GM12878 (cell line): Measurements from ENCODE around the gene CRYL1. TPM values are rescaled to one million over a fixed set of nuclear protein-coding genes. Genes with fewer than 3 reads are reported as not detected.

Experiments
- ATAC-seq: fragments of 200-7000 bp; cut with Tn5 transposase; 3 replicates; pipeline ENCODE4 v1.9.1; 2020; ENCODE audit warnings: mild to moderate bottlenecking, moderate library complexity
- BruUV-seq: library from RNA; stranded (reverse); fragments of 400-500 nt; replicated peaks from 2 replicates; lab custom pipeline; 2021; lab: Mats Ljungman, UMichigan
- CTCF ChIA-PET: fragments of 300-600 bp; sonication (Branson Sonifier 250); formaldehyde crosslinking; extraction: SDS; loops from one replicate; lab custom pipeline; 2021; ENCODE audit warnings: inconsistent platforms; lab: Yijun Ruan, JAX
- POLR2A ChIA-PET: fragments of 350-600 bp; formaldehyde crosslinking; extraction: SDS; loops from one replicate; lab custom pipeline; 2021; ENCODE audit warnings: inconsistent platforms; lab: Charles Lee
- RAD21 ChIA-PET: fragments of 300-600 bp; sonication (Branson Sonifier 250); formaldehyde crosslinking; loops from one replicate; lab custom pipeline; 2023; ENCODE audit warnings: antibody characterized with exemption; ENCODE audit not compliant: unreplicated experiment; lab: Charles Lee
- SMC1A ChIA-PET: fragments of 300-600 bp; sonication (Branson Sonifier 250); formaldehyde crosslinking; loops from one replicate; lab custom pipeline; 2023; ENCODE audit not compliant: unreplicated experiment, uncharacterized antibody; lab: Charles Lee
- DNase-seq: peaks from one replicate; pipeline ENCODE4 v3.0.0-alpha.2; 2011; ENCODE audit warnings: low read depth, low spot score
- FAIRE-seq: peaks from 3 replicates; lab custom pipeline; 2011; peaks lifted over from hg19 to GRCh38; lab: Jason Lieb, UNC
- H2AFZ ChIP-seq: 2 replicates; pipeline ENCODE4 v1.6.0; 2011; ENCODE audit warnings: low read depth, low read length, control low read depth; ENCODE audit not compliant: control insufficient read depth
- H3K27ac ChIP-seq: 2 replicates; pipeline ENCODE4 v1.5.1; 2011; ENCODE audit warnings: control low read depth; ENCODE audit not compliant: control insufficient read depth, insufficient read depth
- H3K27me3 ChIP-seq, 2 experiments: replicated peaks in 1 of 2; 2 replicates each; pipeline versions ENCODE4 v1.6.0 to v1.6.1; 2011; ENCODE audit warnings: low read length in 1 of 2; ENCODE audit not compliant: control insufficient read depth in 2 of 2, insufficient read depth in 2 of 2
- H3K36me3 ChIP-seq, 2 experiments: 2 replicates each; pipeline ENCODE4 v1.5.1; 2011; ENCODE audit warnings: low read length in 1 of 2; ENCODE audit not compliant: control insufficient read depth in 2 of 2, insufficient read depth in 2 of 2
- H3K4me1 ChIP-seq: 2 replicates; pipeline ENCODE4 v1.6.1; 2011; ENCODE audit warnings: mild to moderate bottlenecking, low read length, moderate library complexity, mixed read lengths; ENCODE audit not compliant: control insufficient read depth, insufficient read depth
- H3K4me2 ChIP-seq: 2 replicates; pipeline ENCODE4 v1.6.0; 2011; ENCODE audit warnings: control low read depth; ENCODE audit not compliant: control insufficient read depth, insufficient read depth
- H3K4me3 ChIP-seq: fragments of 200-600 bp; sonication (generic); 2 replicates; pipeline ENCODE4 v1.5.1; 2016
- H3K79me2 ChIP-seq: 2 replicates; pipeline ENCODE4 v1.6.0; 2011; ENCODE audit warnings: low read length; ENCODE audit not compliant: control insufficient read depth, insufficient read depth
- H3K9ac ChIP-seq: 2 replicates; pipeline ENCODE4 v1.8.0; 2011; ENCODE audit warnings: low read length, control low read depth, mixed read lengths; ENCODE audit not compliant: control insufficient read depth, insufficient read depth
- H3K9me3 ChIP-seq: replicated peaks from 3 replicates; pipeline ENCODE4 v1.5.1; 2011; ENCODE audit warnings: mild to moderate bottlenecking, low read length; ENCODE audit not compliant: control insufficient read depth, insufficient read depth
- H4K20me1 ChIP-seq: 2 replicates; pipeline ENCODE4 v1.6.0; 2011; ENCODE audit not compliant: control insufficient read depth, insufficient read depth
- BRCA1 ChIP-seq: IDR thresholded peaks from 2 replicates; pipeline ENCODE4 v1.6.1; 2011; ENCODE audit warnings: low read depth, low read length, improper control_type of control experiment
- CBX5 ChIP-seq: sonication (generic); IDR thresholded peaks from 2 replicates; pipeline ENCODE4 v1.6.1; 2016; ENCODE audit warnings: low read depth, moderate library complexity, mild to moderate bottlenecking, inconsistent platforms
- EZH2 ChIP-seq: IDR thresholded peaks from 2 replicates; pipeline ENCODE4 v1.6.1; 2012; ENCODE audit warnings: low read depth, mild to moderate bottlenecking, control low read depth, inconsistent platforms, low read length, borderline replicate concordance; ENCODE audit not compliant: control insufficient read depth
- GATAD2B ChIP-seq: fragments of 450-650 bp; conservative IDR thresholded peaks from 2 replicates; pipeline ENCODE4 v1.6.1; 2017; ENCODE audit warnings: low read depth, mild to moderate bottlenecking, moderate library complexity
- KLF5 ChIP-seq: fragments of 450-650 bp; IDR thresholded peaks from 2 replicates; pipeline ENCODE4 v1.6.1; 2014; ENCODE audit warnings: mild to moderate bottlenecking; ENCODE audit not compliant: partially characterized antibody
- MLLT1 ChIP-seq: fragments of 450-650 bp; IDR thresholded peaks from 2 replicates; pipeline ENCODE4 v1.6.1; 2016; ENCODE audit warnings: mild to moderate bottlenecking
- MXI1 ChIP-seq: fragments of 150-350 bp; IDR thresholded peaks from 2 replicates; pipeline ENCODE4 v1.6.1; 2011; ENCODE audit warnings: low read depth, mild to moderate bottlenecking, inconsistent platforms, low read length, improper control_type of control experiment
- RELA ChIP-seq: fragments of 450-650 bp; IDR thresholded peaks from 2 replicates; pipeline ENCODE4 v1.8.0; 2014; ENCODE audit warnings: borderline replicate concordance; ENCODE audit not compliant: partially characterized antibody
- SP1 ChIP-seq: IDR thresholded peaks from one replicate; pipeline ENCODE4 v1.6.1; 2011; ENCODE audit warnings: low read depth, low read length
- TAF1 ChIP-seq: IDR thresholded peaks from 2 replicates; pipeline ENCODE4 v1.6.1; 2011; ENCODE audit warnings: mild to moderate bottlenecking, low read depth, low read length, borderline replicate concordance
- WGBS: methylation state at CpG from one replicate; pipeline ENCODE4 v1.1.6; 2016; ENCODE audit warnings: low lambda C conversion rate; ENCODE audit not compliant: insufficient replicate concordance, insufficient coverage; ENCODE audit errors: missing lambda C conversion rate; 5-methylcytosine and 5-hydroxymethylcytosine counted together
- in situ Hi-C: fragments of 300-500 bp; cut with MboI; formaldehyde crosslinking; loops from 9 replicates; pipeline ENCODE4 v1.14.3; 2018; ENCODE audit warnings: mixed read lengths
- intact Hi-C: fragments of 100-400 bp; cut with micrococcal nuclease; formaldehyde crosslinking; loops from one replicate; pipeline ENCODE4 v1.14.2; 2022; ENCODE audit not compliant: unreplicated experiment
- polyA plus RNA-seq, 11 experiments: library from polyadenylated mRNA; depleted of rRNA in 4 of 11; unstranded in 6 of 11; stranded (reverse) in 5 of 11; fragments of >200 nt; fragmentation: Nextera tagmentation in 4 of 11; fragmentation: Illumina TruSeq in 1 of 11; extraction: Ambion mirVana in 4 of 11; extraction: Trizol in 1 of 11; gene quantifications; 1 replicate in 1 of 11; 2 replicates in 10 of 11; pipeline versions ENCODE4 v1.2.1 to v1.2.3, GENCODE V29; 2011 to 2016; ENCODE audit warnings: inconsistent platforms in 2 of 11, missing spikeins in 2 of 11, low read depth in 1 of 11
- total RNA-seq, 4 experiments: library from RNA; depleted of rRNA in 3 of 4; stranded (reverse); fragments of >200 nt in 3 of 4; fragmentation: Illumina TruSeq in 1 of 4; extraction: Trizol in 1 of 4; gene quantifications; 2 replicates each; pipeline versions ENCODE4 v1.2.1 to v1.2.3, GENCODE V29; 2013 to 2021

The CRYL1 gene
- total and polyA plus RNA-seq, 10 of the 15 experiments (the other 5 are each of a cell fraction or from before 2014, with no cell fraction given): 5.5 to 36.7 (median 12.2) TPM

GRCh38 chr13:20566468-20566897 is 40.8 kb upstream of the CRYL1 start:
- intact Hi-C loops (loop anchor here (2.0 kb wide), 1 partner anchor 40 kb away; no protein-coding TSS in a partner anchor), in situ Hi-C loops (no loop called here)
- H3K27ac ChIP-seq: peak overlapping the region; percentile 72
- DNase-seq: no peak
- H2AFZ ChIP-seq: peak overlapping the region; percentile 90
- no peaks in the 10 kb centered on the region for H3K79me2 ChIP-seq
- H3K4me3 ChIP-seq: peak overlapping the region; percentile 82
- H3K36me3 ChIP-seq: no peaks in the 10 kb centered on the region
- ATAC-seq: peak; percentile 81
- ChIA-PET RAD21 (no interaction called here), POLR2A (no interaction called here), CTCF (no interaction called here), SMC1A (no interaction called here)
- TF ChIP-seq MXI1 (no peak), MLLT1 (peak; percentile 69), GATAD2B (0 out of 2 replicates have a peak, but pooled peaks have one; percentile 14), RELA (no peak)
- no peaks in the 10 kb centered on the region for H3K27me3 ChIP-seq
- BruUV-seq: no TSS peak
- no peak for FAIRE-seq
- no peaks in the 10 kb centered on the region; the same call in 2 of the 3 replicates for H3K9me3 ChIP-seq
- H3K9ac ChIP-seq: peak overlapping the region; percentile 74
- peak overlapping the region; percentile 90 for H3K4me2 ChIP-seq
- no peaks in the 10 kb centered on the region; the same call in 1 of the 2 replicates for H3K4me1 ChIP-seq
- WGBS: under 1% methylated on average over 13 of the region's 21 CpGs
- no peaks in the 10 kb centered on the region for H4K20me1 ChIP-seq

GRCh38 chr13:20565115-20565736 is 39.6 kb upstream of the CRYL1 start:
- no peaks in the 10 kb centered on the region for H3K27me3 ChIP-seq
- no peak overlapping the region for H3K9ac ChIP-seq
- H3K79me2 ChIP-seq: no peaks in the 10 kb centered on the region
- POLR2A ChIA-PET: no interaction called here
- no peak for TF ChIP-seq BRCA1
- TF ChIP-seq EZH2: no peak
- TF ChIP-seq SP1: no peak
- peak; percentile 89; the same call in 1 of the 2 replicates for TF ChIP-seq CBX5
- TF ChIP-seq KLF5: peak; percentile 31
- no peak for TF ChIP-seq TAF1
- TF ChIP-seq, all 136 proteins: peak for 2
- Histone ChIP-seq H3K27ac (no peak overlapping the region), H4K20me1 (no peaks in the 10 kb centered on the region), H3K4me2 (no peak overlapping the region), H3K4me1 (no peaks in the 10 kb centered on the region; the same call in 1 of the 2 replicates), H3K9me3 (no peaks in the 10 kb centered on the region; the same call in 2 of the 3 replicates), H3K4me3 (no peak overlapping the region), H2AFZ (no peak overlapping the region), H3K36me3 (no peaks in the 10 kb centered on the region)
- in situ Hi-C loops: no loop called here
- ChIA-PET SMC1A (interaction anchor here (1.3 kb wide), 1 partner anchor 36 kb away, joined by 4 read pairs; no protein-coding TSS in a partner anchor), RAD21 (no interaction called here), CTCF (no interaction called here)
- intact Hi-C loops: no loop called here
- WGBS: 74% methylated on average over 11 of the region's 11 CpGs
- FAIRE-seq (no peak), DNase-seq (no peak), ATAC-seq (no peak)
- BruUV-seq: no TSS peak
